Upper lobe of left lung (tissue), 4 donors: Measurements from ENCODE around the gene TTC7B.

Source experiments
- CTCF ChIP-seq, 6 experiments: fragments of 450-650 bp in 4 of 6; fragments of 200-600 bp in 2 of 6; sonication (generic) in 2 of 6; IDR thresholded peaks; one replicate each; pipeline ENCODE4 v1.5.1; 2016 to 2019; ENCODE audit warnings: antibody characterized with exemption in 6 of 6
- EP300 ChIP-seq, 4 donors: sonication (generic); formaldehyde crosslinking; IDR thresholded peaks; one replicate each; pipeline ENCODE4 v1.5.1; 2017; ENCODE audit warnings: antibody characterized with exemption in 4 of 4, control low read depth in 2 of 4
- POLR2AphosphoS5 ChIP-seq, 2 donors: sonication (generic); formaldehyde crosslinking; IDR thresholded peaks; one replicate each; pipeline ENCODE4 v1.5.1; 2017; ENCODE audit warnings: antibody characterized with exemption in 2 of 2

- TF ChIP-seq CTCF (IDR thresholded peaks at IDR 0.05) (no peak), POLR2AphosphoS5 (IDR thresholded peaks at IDR 0.05) (no peak), EP300 (IDR thresholded peaks at IDR 0.05) (no peak)
These were observed 115.1 kb downstream of the TTC7B start for GRCh38 chr14:90700933-90701776.
